ENCODE results near the gene FBXL5.
A peak's percentile ranks its signal among the peaks of the same experiment; 100 is the strongest.

FBXL5 gene

DNA sequence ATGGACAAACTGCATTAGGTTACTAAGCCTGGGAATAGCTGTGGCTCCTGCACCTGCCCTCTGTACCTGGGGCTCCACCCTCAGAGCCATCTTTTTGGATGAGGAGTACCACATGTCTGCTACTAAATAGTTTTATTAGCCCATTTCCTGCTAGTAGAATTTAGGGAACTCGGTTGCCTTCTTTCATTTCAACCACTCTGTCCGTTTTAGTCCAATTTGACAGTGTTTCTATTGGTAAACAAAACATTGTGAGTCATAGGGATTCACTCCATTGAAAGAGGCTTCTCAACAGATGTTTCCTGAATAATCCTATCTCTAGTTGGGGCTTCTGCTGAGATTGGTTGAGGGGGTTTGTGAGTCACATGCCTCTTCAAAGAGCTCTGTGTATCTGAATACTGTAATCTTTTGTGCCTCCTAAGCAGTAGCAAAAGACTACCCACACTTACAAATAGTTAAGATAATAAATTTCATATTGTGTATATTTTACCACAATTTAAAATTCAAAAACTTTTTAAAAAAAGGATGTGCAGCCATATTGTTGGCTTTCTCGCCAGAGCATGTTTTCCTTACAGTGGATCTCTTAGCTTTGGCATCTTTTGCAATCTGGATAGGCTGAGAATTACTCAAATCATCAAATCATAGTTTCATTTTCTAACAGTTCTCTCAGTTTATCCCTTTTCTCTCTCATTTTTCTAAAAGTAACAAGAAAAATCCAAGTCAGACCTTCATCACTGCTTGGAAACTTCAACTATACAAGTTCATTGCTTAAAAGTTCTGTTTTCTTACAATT is 36.4 kb upstream of the FBXL5 start:
- no peak for DNase-seq (ENCODE audit: insufficient read length, low spot score)
- TF ChIP-seq TAF1 (IDR thresholded peaks at IDR 0.05; ENCODE audit: low read depth, low read length), result no peak
- no peak for TF ChIP-seq SPI1 (IDR thresholded peaks at IDR 0.05; ENCODE audit: low read depth, low read length)
- TF ChIP-seq POU2F2 (IDR thresholded peaks at IDR 0.05; ENCODE audit: low read depth, low read length), result no peak
- TF ChIP-seq POLR2A (IDR thresholded peaks at IDR 0.05; ENCODE audit: low read depth, low read length), result no peak
- TF ChIP-seq PAX5 (IDR thresholded peaks at IDR 0.05; ENCODE audit: insufficient read depth, low read length, severe bottlenecking), result no peak
- TF ChIP-seq POLR2AphosphoS5 (IDR thresholded peaks at IDR 0.05; ENCODE audit: low read depth, low read length), result no peak
- no peak for FAIRE-seq

DNA sequence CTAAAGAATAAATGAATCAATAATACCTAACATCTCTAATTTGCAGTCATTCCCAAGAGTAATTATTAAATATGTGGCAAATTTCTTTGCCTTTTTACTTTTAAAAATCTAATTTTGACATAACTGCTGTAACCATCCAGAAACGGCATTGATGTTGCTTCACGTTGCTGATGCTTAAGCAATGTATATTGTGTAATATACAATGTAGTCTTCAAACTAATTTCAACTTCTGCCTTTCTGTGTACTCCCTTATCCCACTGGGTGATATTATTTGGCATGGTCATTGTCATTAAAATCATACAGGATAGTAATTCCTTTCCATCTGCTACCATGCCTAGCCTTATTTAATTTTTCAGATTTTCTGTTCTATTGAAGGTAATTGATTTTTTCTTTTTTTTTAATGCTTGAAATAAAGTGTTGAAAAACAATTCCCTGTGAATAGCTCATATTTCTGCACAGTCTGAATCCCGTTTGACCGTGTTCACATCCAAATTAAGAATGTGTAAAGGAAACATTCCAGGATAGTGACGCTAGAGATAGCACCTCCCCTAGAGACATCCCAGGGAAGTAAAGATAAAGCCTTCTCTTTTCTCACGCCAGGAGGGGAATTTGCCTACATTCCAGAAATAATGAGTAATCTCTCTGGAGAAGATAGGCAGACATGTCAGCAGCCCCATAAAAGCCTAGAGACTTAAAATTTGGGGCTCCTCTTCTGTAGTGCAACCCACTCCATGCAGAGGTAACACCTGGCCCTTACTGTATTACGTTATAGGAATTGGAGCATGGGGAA is 35.1 kb upstream of the FBXL5 start:
- DNase-seq (ENCODE audit: insufficient read length, low spot score) (no peak), FAIRE-seq (no peak)
- TF ChIP-seq SPI1 (IDR thresholded peaks at IDR 0.05; ENCODE audit: low read depth, low read length) (no peak), PAX5 (IDR thresholded peaks at IDR 0.05; ENCODE audit: insufficient read depth, low read length, severe bottlenecking) (no peak), POLR2AphosphoS5 (IDR thresholded peaks at IDR 0.05; ENCODE audit: low read depth, low read length) (no peak), POLR2A (IDR thresholded peaks at IDR 0.05; ENCODE audit: low read depth, low read length) (no peak), POU2F2 (IDR thresholded peaks at IDR 0.05; ENCODE audit: low read depth, low read length) (no peak), TAF1 (IDR thresholded peaks at IDR 0.05; ENCODE audit: low read depth, low read length) (no peak)

DNA sequence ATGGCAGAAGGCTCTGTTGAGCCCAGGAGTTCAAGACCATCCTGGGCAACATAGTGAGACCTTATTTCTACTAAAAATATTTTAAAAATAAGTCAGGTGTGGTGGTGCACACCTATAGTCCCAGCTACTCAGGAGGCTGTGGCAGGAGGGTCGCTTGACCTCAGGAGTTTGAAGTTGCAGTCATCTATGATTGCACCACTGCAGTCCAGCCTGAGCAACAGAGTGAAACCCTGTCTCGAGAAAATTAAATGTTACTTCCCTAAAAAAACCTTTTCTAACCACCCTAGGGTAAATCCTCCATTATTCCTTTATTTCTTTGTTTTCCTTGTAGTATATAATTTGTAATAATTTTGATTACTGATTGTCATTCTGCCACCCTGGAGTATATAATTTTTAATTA is 34.4 kb upstream of the FBXL5 start:
- DNase-seq (ENCODE audit: insufficient read length, low spot score) (no peak), FAIRE-seq (no peak)
- no peak for TF ChIP-seq PAX5 (IDR thresholded peaks at IDR 0.05; ENCODE audit: insufficient read depth, low read length, severe bottlenecking)
- no peak for TF ChIP-seq POU2F2 (IDR thresholded peaks at IDR 0.05; ENCODE audit: low read depth, low read length)
- no peak for TF ChIP-seq SPI1 (IDR thresholded peaks at IDR 0.05; ENCODE audit: low read depth, low read length)
- no peak for TF ChIP-seq TAF1 (IDR thresholded peaks at IDR 0.05; ENCODE audit: low read depth, low read length)
- TF ChIP-seq POLR2AphosphoS5 (IDR thresholded peaks at IDR 0.05; ENCODE audit: low read depth, low read length), result no peak
- TF ChIP-seq POLR2A (IDR thresholded peaks at IDR 0.05; ENCODE audit: low read depth, low read length), result no peak

DNA sequence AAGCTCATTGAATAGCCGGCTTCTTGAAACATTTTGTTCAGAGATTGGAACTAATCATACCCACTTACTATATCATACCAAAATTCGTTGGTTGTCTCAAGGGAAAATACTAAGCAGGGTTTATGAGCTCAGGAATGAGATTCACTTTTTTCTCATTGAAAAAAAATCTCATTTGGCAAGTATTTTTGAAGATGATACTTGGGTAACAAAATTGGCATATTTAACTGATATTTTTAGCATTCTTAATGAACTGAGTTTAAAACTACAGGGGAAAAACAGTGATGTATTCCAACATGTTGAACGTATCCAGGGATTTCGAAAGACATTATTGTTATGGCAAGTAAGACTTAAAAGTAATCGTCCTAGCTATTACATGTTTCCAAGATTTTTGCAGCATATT is 32.9 kb upstream of the FBXL5 start:
- no peak for TF ChIP-seq TAF1 (IDR thresholded peaks at IDR 0.05; ENCODE audit: low read depth, low read length)
- TF ChIP-seq POLR2A (IDR thresholded peaks at IDR 0.05; ENCODE audit: low read depth, low read length), result no peak
- no peak for TF ChIP-seq POU2F2 (IDR thresholded peaks at IDR 0.05; ENCODE audit: low read depth, low read length)
- no peak for TF ChIP-seq POLR2AphosphoS5 (IDR thresholded peaks at IDR 0.05; ENCODE audit: low read depth, low read length)
- TF ChIP-seq PAX5 (IDR thresholded peaks at IDR 0.05; ENCODE audit: insufficient read depth, low read length, severe bottlenecking), result no peak
- no peak for TF ChIP-seq SPI1 (IDR thresholded peaks at IDR 0.05; ENCODE audit: low read depth, low read length)
- FAIRE-seq (no peak), DNase-seq (ENCODE audit: insufficient read length, low spot score) (no peak)

DNA sequence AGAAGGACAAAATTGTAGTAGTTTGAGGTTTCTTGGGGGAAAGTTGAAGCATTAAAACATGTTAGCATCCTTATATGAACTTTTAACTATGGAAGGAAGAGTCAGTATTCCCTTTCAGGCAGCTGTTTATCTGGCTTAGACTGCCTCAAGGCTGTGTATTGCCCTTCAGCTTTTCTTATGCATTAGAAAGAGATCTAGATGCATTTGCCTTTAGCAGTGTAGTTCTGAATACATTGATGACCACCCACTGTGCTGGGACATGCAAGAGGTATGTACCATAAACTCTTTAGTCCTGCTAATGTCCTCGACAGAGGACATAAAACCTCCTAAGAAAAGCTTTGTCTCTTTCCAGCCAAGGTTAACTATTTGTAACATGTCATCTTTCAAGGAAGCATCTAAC is 29.3 kb upstream of the FBXL5 start:
- DNase-seq (ENCODE audit: insufficient read length, low spot score), result no peak
- TF ChIP-seq PAX5 (IDR thresholded peaks at IDR 0.05; ENCODE audit: insufficient read depth, low read length, severe bottlenecking), result no peak
- TF ChIP-seq TAF1 (IDR thresholded peaks at IDR 0.05; ENCODE audit: low read depth, low read length), result no peak
- no peak for TF ChIP-seq SPI1 (IDR thresholded peaks at IDR 0.05; ENCODE audit: low read depth, low read length)
- no peak for TF ChIP-seq POLR2A (IDR thresholded peaks at IDR 0.05; ENCODE audit: low read depth, low read length)
- no peak for TF ChIP-seq POLR2AphosphoS5 (IDR thresholded peaks at IDR 0.05; ENCODE audit: low read depth, low read length)
- no peak for TF ChIP-seq POU2F2 (IDR thresholded peaks at IDR 0.05; ENCODE audit: low read depth, low read length)
- FAIRE-seq, result no peak

DNA sequence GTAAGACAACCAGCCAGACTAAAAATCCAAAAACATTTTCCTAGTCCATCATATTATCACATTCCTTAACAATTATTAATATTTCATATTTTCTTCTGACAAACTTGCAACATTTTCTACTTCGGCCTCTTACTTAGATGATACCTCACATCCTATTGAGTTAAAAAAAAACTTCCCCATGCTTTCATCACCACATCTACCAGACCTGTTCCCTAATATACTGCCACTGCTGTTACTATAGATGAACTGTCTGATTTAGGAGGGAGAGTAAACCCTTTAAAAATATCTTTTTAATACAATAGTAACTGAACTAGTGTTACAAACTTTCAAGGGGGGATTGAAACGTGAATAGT is 28.0 kb upstream of the FBXL5 start:
- TF ChIP-seq POU2F2 (IDR thresholded peaks at IDR 0.05; ENCODE audit: low read depth, low read length) (no peak), POLR2A (IDR thresholded peaks at IDR 0.05; ENCODE audit: low read depth, low read length) (no peak), POLR2AphosphoS5 (IDR thresholded peaks at IDR 0.05; ENCODE audit: low read depth, low read length) (no peak), TAF1 (IDR thresholded peaks at IDR 0.05; ENCODE audit: low read depth, low read length) (no peak), PAX5 (IDR thresholded peaks at IDR 0.05; ENCODE audit: insufficient read depth, low read length, severe bottlenecking) (no peak), SPI1 (IDR thresholded peaks at IDR 0.05; ENCODE audit: low read depth, low read length) (no peak)
- FAIRE-seq, result no peak
- no peak for DNase-seq (ENCODE audit: insufficient read length, low spot score)

DNA sequence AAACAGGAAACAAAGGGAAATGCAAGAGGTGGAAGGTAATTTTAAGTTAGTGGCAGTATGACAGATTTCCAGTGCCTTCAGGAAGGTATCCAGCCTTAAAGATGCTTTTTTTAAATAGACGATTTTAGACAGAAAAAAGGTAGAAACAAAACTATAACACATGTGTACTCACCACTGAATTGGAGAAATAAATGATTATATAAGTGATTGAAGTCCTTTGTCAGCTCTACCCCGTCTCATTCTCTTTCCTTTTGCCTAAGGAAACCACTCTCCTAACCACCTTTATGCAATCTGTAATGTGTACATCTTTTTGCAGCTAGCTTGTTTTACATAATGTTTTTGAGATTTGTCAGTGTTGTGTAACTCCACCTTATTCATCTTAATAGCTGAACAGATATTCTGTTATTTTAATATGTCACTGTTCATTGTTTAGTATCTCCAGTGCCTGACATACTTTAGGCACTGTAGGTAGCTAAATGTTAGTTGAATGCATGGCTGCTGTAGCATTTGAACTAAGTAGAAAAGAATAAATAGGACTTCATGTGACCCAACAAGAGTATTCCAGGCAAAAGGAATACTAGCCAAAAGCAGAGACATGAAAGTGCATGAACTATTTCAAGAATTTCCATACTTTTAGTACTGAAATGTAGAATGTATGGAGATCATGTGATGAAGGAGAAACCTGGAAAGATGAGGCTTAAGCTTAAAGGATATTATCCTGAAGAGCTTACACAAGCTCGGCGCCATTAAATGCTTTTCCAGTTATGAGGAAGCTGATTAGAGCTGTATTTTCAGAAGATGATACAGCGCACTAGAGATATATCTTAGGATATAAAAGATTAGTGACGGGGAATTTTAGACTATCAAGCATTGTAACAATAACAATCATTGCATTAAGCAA is 27.3 kb upstream of the FBXL5 start:
- no peak for DNase-seq (ENCODE audit: insufficient read length, low spot score)
- peak; percentile 51 for FAIRE-seq
- TF ChIP-seq SPI1 (IDR thresholded peaks at IDR 0.05; ENCODE audit: low read depth, low read length), result no peak
- no peak for TF ChIP-seq POU2F2 (IDR thresholded peaks at IDR 0.05; ENCODE audit: low read depth, low read length)
- TF ChIP-seq TAF1 (IDR thresholded peaks at IDR 0.05; ENCODE audit: low read depth, low read length), result no peak
- TF ChIP-seq POLR2A (IDR thresholded peaks at IDR 0.05; ENCODE audit: low read depth, low read length), result no peak
- no peak for TF ChIP-seq PAX5 (IDR thresholded peaks at IDR 0.05; ENCODE audit: insufficient read depth, low read length, severe bottlenecking)
- no peak for TF ChIP-seq POLR2AphosphoS5 (IDR thresholded peaks at IDR 0.05; ENCODE audit: low read depth, low read length)

DNA sequence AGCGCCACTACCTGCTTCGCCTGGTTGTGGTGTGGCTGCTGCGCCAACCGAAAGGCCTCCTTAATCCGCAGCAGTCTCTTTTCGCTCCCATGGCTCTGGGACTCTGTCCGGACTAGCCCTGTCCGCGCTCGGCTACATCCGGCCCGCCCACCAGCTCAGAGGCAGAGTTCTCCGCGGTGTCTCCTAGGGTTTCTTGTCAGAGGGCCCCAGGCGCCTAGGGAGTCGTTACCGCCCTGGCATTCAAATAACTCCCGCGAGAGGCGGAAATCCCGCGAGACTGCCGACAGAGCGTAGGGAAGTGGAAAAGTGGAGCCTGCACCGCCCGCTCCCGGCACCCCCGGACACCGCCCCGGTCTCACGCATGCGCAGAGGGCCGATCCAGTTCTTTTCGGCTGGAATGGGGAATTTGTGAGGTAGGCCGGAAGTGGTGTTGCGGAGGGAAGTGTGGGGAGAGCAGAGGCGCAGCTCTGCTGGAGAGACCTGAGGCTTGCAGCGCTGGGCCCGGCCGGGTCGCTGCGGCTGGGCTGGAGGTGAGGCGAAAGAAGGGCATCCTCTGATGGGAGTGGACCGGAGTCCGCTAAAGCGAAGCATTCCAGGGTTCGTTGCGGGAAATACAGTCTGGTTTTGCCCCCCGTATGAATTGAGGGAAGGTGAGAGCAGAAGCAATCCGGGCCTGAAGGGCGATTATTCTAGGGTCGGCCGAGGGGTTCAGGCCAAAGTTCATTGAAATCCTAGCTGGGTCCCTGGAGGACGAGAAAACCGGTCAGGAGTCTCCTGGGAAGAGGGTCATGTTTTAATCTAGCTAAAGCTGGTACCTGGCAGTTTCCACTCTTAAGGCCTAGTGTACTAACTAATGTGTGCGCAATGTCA is 26.4 kb upstream of the FBXL5 start, which contains the start of gene FAM200B:
FAM200B (plus strand) TSS at position 456 of the 870 bp plus-strand sequence. CDS start 5,151 bp downstream, outside the sequence.
- peak; percentile 90 for DNase-seq (ENCODE audit: insufficient read length, low spot score)
- peak; percentile 96 for FAIRE-seq
- peak; percentile 65; the same call in 1 of the 2 replicates for TF ChIP-seq POLR2A (IDR thresholded peaks at IDR 0.05; ENCODE audit: low read depth, low read length)
- no peak for TF ChIP-seq PAX5 (IDR thresholded peaks at IDR 0.05; ENCODE audit: insufficient read depth, low read length, severe bottlenecking)
- TF ChIP-seq TAF1 (IDR thresholded peaks at IDR 0.05; ENCODE audit: low read depth, low read length), result no peak; the same call in none of the 2 replicates
- TF ChIP-seq SPI1 (IDR thresholded peaks at IDR 0.05; ENCODE audit: low read depth, low read length), result peak; percentile 85
- peak; percentile 58; the same call in 1 of the 2 replicates for TF ChIP-seq POLR2AphosphoS5 (IDR thresholded peaks at IDR 0.05; ENCODE audit: low read depth, low read length)
- TF ChIP-seq POU2F2 (IDR thresholded peaks at IDR 0.05; ENCODE audit: low read depth, low read length), result peak; percentile 58; the same call in 1 of the 2 replicates
